K562 (cell line): ENCODE data around the gene SLC4A5. TPM values are rescaled to one million over a fixed set of nuclear protein-coding genes. Genes with fewer than 3 reads are reported as not detected.

Source experiments
- DDX20 ChIP-seq: fragments of 450-650 bp; IDR thresholded peaks from 2 replicates; pipeline ENCODE4 v1.6.1; 2016; ENCODE audit warnings: missing genetic modification characterization, low read depth, mild to moderate bottlenecking, missing compliant biosample characterization, moderate library complexity
- MEF2A ChIP-seq: IDR thresholded peaks from 2 replicates; pipeline ENCODE4 v1.6.1; 2011; ENCODE audit warnings: low read depth, mild to moderate bottlenecking, low read length, moderate library complexity; ENCODE audit not compliant: control insufficient read depth
- SLC30A9 ChIP-seq: fragments of 250-450 bp; sonication (Bioruptor Pico); IDR thresholded peaks from 2 replicates; pipeline ENCODE4 v1.8.0; 2022; ENCODE audit warnings: mild to moderate bottlenecking, moderate library complexity
- SREBF1 ChIP-seq: fragments of 150-350 bp; IDR thresholded peaks from 2 replicates; pipeline ENCODE4 v1.6.1; 2014; ENCODE audit warnings: antibody characterized with exemption, low read depth, low read length, borderline replicate concordance
- SRF ChIP-seq, 2 experiments: fragments of 250-450, 450-650 bp in 1 of 2; sonication (Bioruptor Pico) in 1 of 2; sonication (generic) in 1 of 2; formaldehyde crosslinking; IDR thresholded peaks; 2 replicates each; pipeline versions ENCODE4 v1.5.0 to v1.5.1; 2020 to 2022; ENCODE audit warnings: mild to moderate bottlenecking in 1 of 2, missing genetic modification reagents in 1 of 2
- XRCC4 ChIP-seq: IDR thresholded peaks from one replicate; pipeline ENCODE4 v1.6.1; 2011; ENCODE audit not compliant: insufficient read depth, insufficient read length; ENCODE audit errors: extremely low read depth
- YY1 ChIP-seq, 3 experiments: IDR thresholded peaks; 2 replicates each; pipeline ENCODE4 v1.6.1; 2011; ENCODE audit warnings: low read length in 2 of 3, mild to moderate bottlenecking in 2 of 3, moderate library complexity in 2 of 3, borderline replicate concordance in 1 of 3, control low read depth in 1 of 3, low read depth in 1 of 3; ENCODE audit not compliant: insufficient read depth in 3 of 3, insufficient replicate concordance in 2 of 3, control insufficient read depth in 1 of 3, insufficient read length in 1 of 3; ENCODE audit errors: extremely low read depth in 1 of 3
- ZBTB34 ChIP-seq: fragments of 250-450 bp; sonication (Bioruptor Pico); IDR thresholded peaks from 2 replicates; pipeline ENCODE4 v1.8.0; 2021; ENCODE audit warnings: mild to moderate bottlenecking, moderate library complexity
- ZFPM2 ChIP-seq: fragments of 250-450 bp; sonication (Bioruptor Pico); IDR thresholded peaks from 2 replicates; pipeline ENCODE4 v1.5.1; 2022; ENCODE audit warnings: mild to moderate bottlenecking
- ZNF407 ChIP-seq: fragments of 450-650 bp; IDR thresholded peaks from 2 replicates; pipeline ENCODE4 v1.6.1; 2016; ENCODE audit warnings: low read depth
- ZNF655 ChIP-seq: fragments of 250-450 bp; sonication (Bioruptor Pico); IDR thresholded peaks from 2 replicates; pipeline ENCODE4 v1.5.0; 2021
- polyA plus RNA-seq, 8 experiments: library from polyadenylated mRNA; depleted of rRNA in 4 of 8; stranded (reverse) in 5 of 8; unstranded in 3 of 8; fragments of >200 nt; fragmentation: Nextera tagmentation in 2 of 8; fragmentation: Illumina TruSeq in 1 of 8; extraction: Ambion mirVana in 2 of 8; extraction: Trizol in 1 of 8; gene quantifications; 2 replicates each; pipeline versions ENCODE4 v1.2.1 to v1.2.3, GENCODE V29; 2011 to 2014; ENCODE audit warnings: inconsistent platforms in 1 of 8, missing spikeins in 1 of 8
- total RNA-seq, 7 experiments: library from RNA; depleted of rRNA in 6 of 7; stranded (reverse); fragments of >200 nt in 6 of 7; fragmentation: Illumina TruSeq in 2 of 7; extraction: Trizol in 2 of 7; gene quantifications; 2 replicates each; pipeline versions ENCODE4 v1.2.1 to v1.2.3, GENCODE V29; 2011 to 2021; ENCODE audit warnings: low replicate concordance in 1 of 7

SLC4A5 gene
- total and polyA plus RNA-seq, 9 of the 15 experiments (the other 6 are each of a cell fraction or from before 2014, with no cell fraction given), result 0.03 to 0.77 (median 0.14) TPM; not detected in 1

- TF ChIP-seq ZNF407 (no peak), SREBF1 (no peak), SRF (CRISPR knock-in tag; IDR thresholded peaks at IDR 0.05) (no peak), MEF2A (no peak), ZFPM2 (no peak), YY1 (IDR thresholded peaks at IDR 0.05; ENCODE audit: borderline replicate concordance in 1 of 3, control insufficient read depth in 1 of 3, extremely low read depth in 1 of 3, insufficient read depth in 3 of 3, insufficient read length in 1 of 3, insufficient replicate concordance in 2 of 3, low read depth in 1 of 3, low read length in 2 of 3) (no peak), ZNF655 (CRISPR knock-in tag) (no peak), SLC30A9 (CRISPR knock-in tag) (no peak), ZBTB34 (no peak), DDX20 (tag) (no peak), XRCC4 (no peak)
Measured at GRCh38 chr2:74183878-74184277, 159.3 kb downstream of the SLC4A5 start (continued).
